CD4-positive, alpha-beta T cell treated with Interferon gamma for 1 hour (primary cell): ENCODE measurements around the gene GRM4.

ENCODE experiments used
- DNase-seq: peaks from one replicate; pipeline ENCODE4 v3.0.0-alpha.2; 2020

The GRM4 gene

DNA sequence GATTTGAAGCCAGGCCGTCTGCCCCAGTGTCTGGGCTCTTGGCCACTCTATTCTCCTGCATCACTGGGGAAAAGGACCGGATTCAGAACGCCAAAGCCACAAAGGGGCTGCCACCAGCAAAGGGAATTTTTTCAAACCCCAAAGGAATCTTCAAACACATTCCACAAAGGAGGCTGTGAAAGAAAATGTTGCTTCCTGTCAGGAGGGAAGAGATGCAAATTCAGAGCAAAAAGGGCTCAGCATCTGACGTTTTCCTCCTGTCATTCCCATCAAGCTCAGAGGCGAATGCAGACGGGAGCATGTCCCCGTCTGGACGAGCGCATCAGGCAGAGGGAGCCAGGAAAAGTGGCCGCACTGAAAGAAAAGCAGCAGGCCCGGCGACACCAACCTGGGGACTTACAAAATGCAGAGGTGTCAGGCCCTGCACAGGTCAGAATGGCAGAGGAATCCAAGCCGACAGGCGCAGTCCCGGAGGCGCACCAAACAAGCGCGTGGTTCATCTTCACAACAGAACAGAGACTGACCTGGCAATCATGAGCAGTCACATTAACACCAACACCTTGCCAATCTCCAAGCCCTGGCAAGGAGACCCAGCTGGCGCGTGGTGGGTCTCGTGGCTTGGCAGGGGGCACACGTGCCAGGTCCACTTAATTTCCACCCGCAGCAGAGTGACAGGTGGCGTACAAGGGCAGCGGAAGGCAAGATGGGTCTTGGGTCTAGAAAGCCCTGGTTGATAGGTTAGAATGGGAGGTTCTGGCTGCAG, 62.8 kb downstream of the GRM4 start:
- DNase-seq = no peak

GRCh38 chr6:34082348-34082747, 63.5 kb downstream of the GRM4 start:
- no peak for DNase-seq

DNA sequence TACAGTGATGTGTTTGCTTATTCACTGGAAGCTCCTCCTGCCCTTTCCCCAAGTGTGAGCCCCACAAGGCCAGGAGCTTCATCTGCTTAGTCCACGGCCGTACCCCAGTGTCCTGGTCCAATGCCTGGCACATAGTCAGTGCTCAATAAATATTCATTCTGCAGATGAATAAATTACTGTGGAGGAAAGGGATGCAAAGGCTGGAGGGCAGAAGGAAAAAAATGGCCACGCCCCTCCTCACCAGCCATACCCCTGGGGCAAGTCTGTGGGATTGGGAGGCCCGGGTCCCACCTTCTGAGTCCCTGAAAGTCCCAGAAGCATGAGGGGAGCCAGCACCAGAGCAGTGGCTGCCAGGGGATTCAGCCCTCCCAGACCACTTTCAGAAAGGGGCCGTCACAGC, 65.5 kb downstream of the GRM4 start:
- no peak for DNase-seq

DNA sequence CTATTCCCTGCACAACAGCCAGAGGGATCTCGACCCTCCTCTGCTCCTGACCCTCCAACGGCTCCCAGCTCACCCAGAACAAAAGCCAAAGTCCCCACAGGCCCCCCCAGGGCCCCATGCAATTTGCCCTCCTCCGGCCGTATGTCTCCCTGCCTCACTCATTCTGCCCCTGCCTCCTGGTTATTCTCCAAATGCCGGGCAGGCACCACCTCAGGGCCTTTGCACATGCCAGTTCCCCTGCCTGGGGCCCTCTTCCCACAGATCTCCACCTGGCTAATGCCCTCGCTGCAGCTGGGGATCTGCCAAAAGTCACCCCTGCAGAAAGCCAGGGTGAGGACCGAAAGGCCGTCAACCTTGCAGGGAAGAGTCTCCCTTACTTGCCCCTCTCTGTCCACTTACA, 66.0 kb downstream of the GRM4 start:
- DNase-seq = no peak

DNA sequence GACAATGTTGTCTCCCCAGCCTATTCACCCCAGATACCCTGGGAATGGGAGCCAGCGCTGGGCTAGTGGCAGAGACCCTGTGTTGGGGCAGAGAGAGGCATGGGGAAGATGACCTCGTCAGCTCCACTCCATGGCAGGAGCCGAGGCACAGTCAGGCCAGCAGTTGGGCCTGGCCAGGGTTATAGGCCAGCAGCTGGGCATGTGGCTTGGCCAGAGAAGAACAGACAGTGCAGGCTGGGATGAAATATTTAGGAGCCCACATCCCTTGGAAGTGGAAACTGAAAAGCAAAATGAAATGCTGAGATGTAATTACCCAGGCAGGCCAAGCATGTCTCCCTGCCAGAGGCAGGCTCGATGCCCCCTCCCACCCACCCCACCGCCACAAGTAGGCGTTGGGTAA, 70.0 kb downstream of the GRM4 start:
- no peak for DNase-seq

DNA sequence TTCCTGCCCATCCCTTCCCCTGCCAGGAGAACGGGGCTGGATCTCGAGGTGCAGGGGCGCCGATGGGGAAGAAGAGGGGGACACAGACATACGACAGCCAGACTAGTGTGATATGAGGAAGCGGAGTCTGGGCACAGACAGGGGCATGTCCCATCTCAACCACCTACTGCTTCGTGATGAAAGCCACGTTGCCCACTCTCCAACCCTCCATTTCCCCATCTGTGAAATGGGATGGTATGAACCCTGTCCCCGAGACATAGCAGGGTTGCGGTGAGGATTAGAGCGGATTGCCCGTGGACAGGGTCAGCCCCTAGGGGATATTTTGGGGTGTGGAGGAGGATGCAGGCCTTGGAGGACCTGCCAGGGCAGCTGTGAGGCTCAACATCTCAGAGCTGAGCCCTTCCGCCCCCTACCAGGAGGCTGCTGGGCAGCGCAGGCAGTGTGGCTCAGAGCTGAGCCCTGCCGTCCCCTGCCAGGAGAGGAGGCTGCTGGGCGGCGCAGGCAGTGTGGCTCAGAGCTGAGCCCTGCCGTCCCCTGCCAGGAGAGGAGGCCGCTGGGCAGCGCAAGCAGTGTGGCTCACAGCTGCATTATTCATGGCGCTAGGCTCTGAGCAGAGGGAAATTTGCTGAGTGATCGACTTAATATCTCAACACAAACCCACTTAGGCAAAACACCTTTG, 71.7 kb downstream of the GRM4 start:
- no peak for DNase-seq

GRCh38 chr6:34073540-34073939, 72.3 kb downstream of the GRM4 start:
- DNase-seq = no peak

- DNase-seq = no peak
Measured at GRCh38 chr6:34072727-34073126, 73.2 kb downstream of the GRM4 start.

GRCh38 chr6:34071884-34072379, 74.0 kb downstream of the GRM4 start:
- DNase-seq = no peak

DNA sequence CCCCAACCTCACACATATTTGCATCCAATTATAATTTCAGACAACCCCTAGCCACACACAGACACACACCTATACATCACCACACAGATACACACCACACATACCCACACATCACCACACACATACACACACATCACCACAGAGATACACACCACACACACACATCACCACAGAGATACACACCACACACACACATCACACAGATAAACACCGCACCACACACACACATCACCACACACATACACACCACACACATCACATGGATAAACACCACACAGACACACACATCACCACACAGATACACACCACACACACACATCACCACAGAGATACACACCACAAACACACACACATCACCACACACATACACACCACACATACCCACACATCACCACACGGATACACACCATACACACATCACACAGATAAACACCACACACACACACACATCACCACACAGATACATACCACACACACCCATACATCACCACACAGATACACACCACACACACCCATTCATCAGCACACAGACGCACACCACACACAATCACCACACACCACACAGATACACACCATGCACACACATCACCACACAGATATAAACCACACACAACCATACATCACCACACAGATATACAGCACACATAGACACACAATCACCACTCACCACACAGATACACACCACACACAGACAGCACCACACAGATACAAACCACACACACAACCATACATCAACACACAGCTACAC, 74.6 kb downstream of the GRM4 start:
- no peak for DNase-seq

- no peak for DNase-seq
Measured at GRCh38 chr6:34070315-34071135, 75.4 kb downstream of the GRM4 start.

DNA sequence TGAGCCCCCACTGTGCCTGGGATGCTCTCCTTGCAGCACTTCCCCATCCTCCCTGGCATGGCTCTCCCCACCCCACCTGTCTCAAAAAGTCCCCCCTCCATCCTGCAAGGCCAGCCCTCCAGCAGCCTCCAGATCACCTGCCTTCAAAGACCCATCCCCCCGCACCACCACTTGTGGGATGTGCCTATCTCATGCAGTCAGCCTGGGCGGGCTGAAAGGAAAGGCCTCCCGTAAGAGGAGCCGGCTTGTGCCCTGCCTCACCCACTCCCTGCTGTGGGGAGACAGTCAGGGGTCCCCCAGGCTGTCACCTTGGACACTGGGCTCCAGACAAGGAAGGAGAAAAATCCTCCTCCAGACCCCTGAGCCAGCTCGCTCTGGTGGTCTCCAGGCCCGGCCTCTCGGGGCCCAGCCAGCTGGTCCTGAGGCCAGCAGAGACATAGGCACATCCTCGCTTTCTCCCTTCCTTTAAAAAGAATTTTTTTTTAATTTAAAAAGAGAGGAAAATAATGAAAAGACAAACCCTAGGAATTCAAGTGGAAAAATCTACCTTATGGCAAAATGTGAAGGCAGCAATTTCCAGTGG, 77.3 kb downstream of the GRM4 start:
- no peak for DNase-seq

DNA sequence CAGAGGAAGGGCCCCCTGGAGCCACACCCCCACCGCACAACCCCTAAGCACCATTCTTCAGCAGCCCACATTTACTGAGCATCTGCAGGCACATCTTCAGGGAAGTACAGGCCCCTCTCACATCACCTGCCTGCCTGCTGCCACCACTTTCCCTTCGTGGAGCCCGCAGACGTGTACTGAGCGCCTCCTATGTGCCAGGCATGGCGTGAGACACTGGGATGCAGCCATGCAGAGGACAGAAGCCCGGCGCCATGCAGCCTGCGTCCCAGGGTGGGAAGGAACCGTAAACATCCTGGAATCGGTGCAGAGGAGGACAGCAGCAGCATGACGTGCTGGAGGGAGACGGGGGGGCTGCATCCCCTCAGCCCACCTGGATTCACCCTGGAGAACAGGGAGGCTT, 78.1 kb downstream of the GRM4 start:
- DNase-seq = no peak

DNA sequence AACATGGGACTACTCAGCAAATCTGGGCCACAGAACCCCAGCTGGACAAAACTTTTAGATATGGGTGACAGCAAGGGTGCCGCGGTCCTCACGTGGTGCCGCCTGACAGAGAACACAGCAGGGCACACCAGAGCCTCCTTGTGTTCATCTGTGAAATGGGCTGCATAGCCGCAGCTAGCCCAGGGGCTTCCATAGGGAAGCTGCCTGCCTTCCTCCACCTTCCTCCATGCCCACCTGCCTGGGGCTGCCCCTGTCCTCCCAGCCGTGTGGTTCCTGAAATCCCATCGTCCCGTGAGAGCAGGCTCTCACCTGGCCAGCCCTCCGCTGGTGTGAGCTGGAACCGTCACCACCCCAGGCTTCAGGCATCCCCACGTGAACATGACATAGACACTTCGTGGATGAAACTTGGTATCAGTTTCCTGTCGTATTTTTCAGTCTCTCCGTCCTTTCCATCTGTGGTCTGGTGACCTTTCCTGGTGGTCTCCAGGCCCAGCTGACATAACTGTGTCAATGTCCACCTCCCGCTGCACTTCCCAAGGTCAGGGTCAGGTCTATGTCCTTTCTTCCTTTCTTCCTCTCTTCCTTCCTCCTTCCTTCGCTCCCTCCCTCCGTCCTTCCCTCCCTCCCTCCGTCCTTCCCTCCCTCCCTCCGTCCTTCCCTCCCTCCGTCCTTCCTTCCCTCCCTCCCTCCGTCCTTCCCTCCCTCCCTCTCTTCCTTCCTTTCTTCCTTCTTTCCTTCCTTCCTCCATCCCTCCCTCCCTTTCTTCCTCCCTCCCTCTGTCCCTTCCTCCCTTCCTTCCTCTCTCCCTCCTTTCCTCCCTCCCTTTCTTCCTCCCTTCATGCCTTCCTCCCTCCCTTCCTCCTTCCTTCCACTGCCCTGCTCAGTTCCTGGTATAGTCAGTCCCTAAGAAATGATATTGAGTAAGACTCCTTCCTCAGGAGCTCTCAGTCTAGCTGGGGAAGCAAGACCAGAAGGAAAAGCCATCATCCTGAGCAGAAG, 78.8 kb downstream of the GRM4 start:
- no peak for DNase-seq

DNA sequence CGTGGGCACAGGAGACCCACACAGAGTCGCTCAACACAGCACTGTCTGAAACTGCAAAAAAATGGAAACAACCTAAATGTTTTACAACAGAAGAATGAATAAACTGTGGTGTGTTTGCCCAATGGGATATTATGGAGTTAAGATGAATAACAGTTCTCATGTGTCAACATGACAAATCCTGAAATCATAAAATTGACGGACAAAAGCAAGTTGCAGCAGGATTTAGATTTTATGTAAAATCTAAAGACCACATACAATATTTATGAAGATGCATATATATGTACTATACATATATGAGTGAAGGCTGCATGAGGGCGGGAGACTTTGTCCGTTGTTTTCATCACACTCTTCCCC, 79.7 kb downstream of the GRM4 start:
- no peak for DNase-seq

GRCh38 chr6:34065466-34066217, 80.2 kb downstream of the GRM4 start:
- no peak for DNase-seq

DNA sequence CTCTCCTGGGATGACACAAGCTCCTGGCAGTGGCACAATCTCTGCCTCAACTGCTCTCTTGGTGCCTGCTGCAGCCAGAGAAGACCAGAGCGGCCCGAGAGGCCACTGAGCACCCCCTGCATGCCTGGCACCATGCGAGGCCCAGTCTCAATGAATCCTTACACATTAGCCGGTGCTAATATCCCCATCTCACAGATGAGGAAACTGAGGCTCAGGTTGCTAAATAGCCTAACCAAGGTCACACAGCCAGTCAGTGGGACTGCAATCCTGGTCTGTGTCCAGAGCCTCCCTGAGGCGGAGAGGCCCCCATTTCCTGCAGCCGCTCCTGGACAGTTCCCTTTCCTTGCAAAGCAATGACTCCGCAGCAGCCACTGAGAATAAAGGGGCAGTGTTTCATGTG, 81.2 kb downstream of the GRM4 start:
- no peak for DNase-seq

GRCh38 chr6:34063651-34064050, 82.2 kb downstream of the GRM4 start:
- no peak for DNase-seq

DNA sequence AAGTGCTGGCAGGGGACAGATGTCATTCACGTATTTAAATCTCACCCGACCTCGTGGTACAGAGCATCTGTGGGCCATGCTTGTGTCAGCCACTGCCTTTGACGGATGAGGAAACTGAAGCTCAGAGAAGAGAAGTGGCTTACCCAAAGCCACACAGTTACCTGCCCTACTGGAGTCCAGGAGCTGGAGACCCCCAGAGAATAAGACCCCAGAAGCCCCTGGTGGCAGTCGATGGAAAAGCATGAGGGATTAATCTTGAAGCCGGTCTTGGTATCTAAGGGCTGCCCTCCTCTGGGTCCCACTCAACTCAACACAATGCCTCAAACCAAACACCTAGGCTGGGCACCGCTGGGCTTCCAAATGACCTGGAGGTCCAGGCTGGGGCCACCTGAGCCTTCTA, 83.1 kb downstream of the GRM4 start:
- DNase-seq = no peak

GRCh38 chr6:34062156-34062555, 83.7 kb downstream of the GRM4 start:
- DNase-seq = no peak

GRCh38 chr6:34061348-34061747, 84.5 kb downstream of the GRM4 start:
- DNase-seq = no peak
